HAP-1 (cell line): ENCODE measurements around the gene B4GALNT1.

Experiments used
- DNase-seq, 2 experiments: peaks; one replicate each; pipeline ENCODE4 v3.0.0-alpha.2; 2016 to 2020; ENCODE audit warnings: low spot score in 2 of 2
- H3K27me3 ChIP-seq: fragments of 250-450 bp; sonication (Bioruptor Pico); 2 replicates; pipeline ENCODE4 v1.5.1; 2020; ENCODE audit warnings: low read depth, mild to moderate bottlenecking, moderate library complexity
- H3K36me3 ChIP-seq: fragments of 250-450 bp; sonication (Bioruptor Pico); replicated peaks from 2 replicates; pipeline ENCODE4 v1.5.1; 2020; ENCODE audit warnings: mild to moderate bottlenecking
- H3K4me1 ChIP-seq: fragments of 250-450 bp; sonication (Bioruptor Pico); 2 replicates; pipeline ENCODE4 v1.5.1; 2020; ENCODE audit warnings: mild to moderate bottlenecking
- H3K4me3 ChIP-seq: fragments of 250-450 bp; sonication (Bioruptor Pico); 2 replicates; pipeline ENCODE4 v1.5.1; 2020; ENCODE audit warnings: mild to moderate bottlenecking, moderate library complexity
- H3K9me3 ChIP-seq: fragments of 250-450 bp; sonication (Bioruptor Pico); 2 replicates; pipeline ENCODE4 v1.5.1; 2020; ENCODE audit warnings: mild to moderate bottlenecking, moderate library complexity
- in situ Hi-C: fragments of 300-500 bp; cut with MboI; formaldehyde crosslinking; loops from 3 replicates; pipeline ENCODE4 v1.14.3; 2020; ENCODE audit warnings: low sequenced_read_pairs, inconsistent platforms, mixed read lengths

B4GALNT1 gene

GRCh38 chr12:57628280-57629191, 4.5 kb downstream of the B4GALNT1 start:
- Histone ChIP-seq H3K4me3 (no peak overlapping the region), H3K27me3 (no peaks in the 10 kb centered on the region), H3K4me1 (peaks cover 9% of the 10 kb centered on the region), H3K9me3 (no peaks in the 10 kb centered on the region), H3K36me3 (peaks cover 12% of the 10 kb centered on the region)
- in situ Hi-C loops: no loop called here
- no peak for DNase-seq

DNA sequence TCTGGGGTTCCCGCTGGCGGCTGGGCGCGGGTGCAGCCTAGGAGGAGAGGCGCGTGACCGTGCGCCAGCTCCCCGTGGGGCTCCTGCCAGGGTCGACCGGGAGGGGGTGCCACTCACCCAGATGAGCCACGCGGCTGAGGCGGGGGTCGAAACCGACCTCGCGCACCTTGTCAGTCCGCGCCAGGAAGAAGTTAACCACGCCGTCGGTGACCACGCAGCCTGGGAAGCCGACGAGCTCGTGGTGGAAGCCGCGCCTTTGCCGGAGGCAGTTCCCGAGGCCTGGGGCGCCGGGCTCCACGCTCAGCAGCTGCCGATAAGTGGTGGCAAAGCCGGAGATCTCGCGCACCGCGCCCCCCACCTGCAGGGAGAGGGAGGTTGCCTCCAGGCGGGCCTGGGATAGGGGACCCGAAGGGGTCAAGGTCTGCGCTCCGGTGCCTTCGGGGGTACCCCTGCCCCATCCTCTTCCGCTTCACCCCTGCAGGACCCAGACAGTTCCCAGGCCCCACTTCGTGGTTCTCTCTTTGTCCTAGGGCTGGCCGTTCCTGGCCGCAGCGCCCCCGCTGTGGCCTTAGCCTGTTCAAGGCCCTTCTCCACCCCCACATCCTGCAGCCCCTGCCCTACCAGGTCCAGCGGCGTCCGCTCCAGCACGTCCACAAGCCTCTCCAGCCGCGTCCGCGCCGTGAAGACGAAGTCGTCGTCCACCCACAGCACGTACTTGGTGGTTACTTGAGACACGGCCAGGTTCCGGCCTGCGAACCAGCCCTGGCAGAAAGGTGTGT, 5.3 kb downstream of the B4GALNT1 start:
- in situ Hi-C loops: no loop called here
- DNase-seq: no peak
- Histone ChIP-seq H3K27me3 (no peaks in the 10 kb centered on the region), H3K9me3 (no peaks in the 10 kb centered on the region), H3K4me3 (no peak overlapping the region), H3K4me1 (peaks cover 5% of the 10 kb centered on the region; the same call in 1 of the 2 replicates), H3K36me3 (peaks cover 12% of the 10 kb centered on the region)

DNA sequence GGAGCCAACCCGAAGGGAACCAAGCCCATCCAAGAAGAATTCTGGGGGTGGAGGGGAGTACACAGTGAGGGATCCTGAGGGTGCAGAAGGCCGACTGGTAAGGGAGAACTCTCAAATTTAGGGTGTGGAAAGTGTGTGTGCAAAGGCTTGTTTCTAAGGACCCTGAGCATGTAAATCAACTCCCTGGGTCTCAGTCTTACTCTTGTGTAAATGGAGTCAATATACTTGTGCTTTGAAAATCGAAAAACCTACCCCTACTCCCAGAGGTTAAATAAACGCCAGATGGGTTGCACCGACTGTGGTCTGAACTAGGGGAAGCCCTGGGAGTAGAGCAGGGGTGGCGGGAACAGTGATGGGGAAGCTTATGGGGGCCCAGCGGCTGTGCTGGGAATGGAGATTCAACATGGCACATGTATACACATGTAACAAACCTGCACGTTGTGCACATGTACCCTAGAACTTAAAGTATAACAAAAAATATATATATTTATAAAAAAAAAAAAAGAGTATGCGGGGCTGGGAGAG, 6.0 kb downstream of the B4GALNT1 start:
- in situ Hi-C loops: no loop called here
- Histone ChIP-seq H3K9me3 (no peaks in the 10 kb centered on the region), H3K4me1 (peaks cover 5% of the 10 kb centered on the region; the same call in 1 of the 2 replicates), H3K4me3 (no peak overlapping the region), H3K27me3 (no peaks in the 10 kb centered on the region), H3K36me3 (peaks cover 12% of the 10 kb centered on the region)
- no peak for DNase-seq

DNA sequence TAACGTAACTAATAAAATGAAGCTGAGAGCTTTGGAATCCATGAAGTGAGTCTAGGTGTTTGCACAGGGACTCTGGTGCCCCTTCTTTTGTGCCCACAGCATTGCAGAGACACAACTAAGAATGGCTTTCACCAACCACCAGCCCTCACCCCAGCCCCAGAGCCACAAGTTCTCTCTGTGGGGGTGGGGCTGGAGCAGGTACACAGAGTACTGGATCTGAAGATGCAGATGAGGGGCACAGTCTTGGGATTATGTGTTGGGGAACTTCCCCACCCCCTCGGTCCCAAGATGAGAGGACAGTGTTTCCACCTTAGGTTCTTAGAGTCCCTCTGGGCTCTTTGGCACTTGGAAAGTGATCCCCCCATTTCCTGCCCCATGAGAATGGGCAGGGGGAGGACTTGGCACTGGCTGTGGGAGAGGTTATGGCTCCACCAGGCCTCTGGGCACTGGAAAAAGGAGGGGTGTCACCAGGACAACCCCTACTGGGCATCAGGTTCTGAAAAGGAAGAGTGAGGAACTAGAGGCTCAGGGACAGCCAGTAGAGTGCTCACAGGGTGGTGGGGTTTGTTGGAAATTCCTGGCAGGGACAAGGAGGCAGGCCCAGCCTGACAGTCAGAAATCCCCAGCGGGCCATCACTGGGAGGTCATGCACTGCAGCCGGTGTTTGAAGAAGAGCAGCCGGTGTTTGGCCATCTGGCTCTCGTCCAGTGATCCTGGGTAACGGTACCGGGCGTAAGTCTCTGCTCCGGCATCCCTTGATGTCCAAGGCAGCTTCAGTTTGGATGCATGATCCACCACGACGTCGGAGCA, 6.7 kb downstream of the B4GALNT1 start:
- Histone ChIP-seq H3K27me3 (no peaks in the 10 kb centered on the region), H3K36me3 (peaks cover 12% of the 10 kb centered on the region), H3K4me3 (no peak overlapping the region), H3K4me1 (no peaks in the 10 kb centered on the region; the same call in 1 of the 2 replicates), H3K9me3 (no peaks in the 10 kb centered on the region)
- in situ Hi-C loops: no loop called here
- DNase-seq: no peak

- H3K4me3 ChIP-seq: no peak overlapping the region
- H3K27me3 ChIP-seq: no peaks in the 10 kb centered on the region
- DNase-seq: no peak
- H3K4me1 ChIP-seq: no peaks in the 10 kb centered on the region
- in situ Hi-C loops: no loop called here
- peaks cover 12% of the 10 kb centered on the region for H3K36me3 ChIP-seq
- H3K9me3 ChIP-seq: no peaks in the 10 kb centered on the region
These were observed 7.6 kb downstream of the B4GALNT1 start for GRCh38 chr12:57625261-57626032.

DNA sequence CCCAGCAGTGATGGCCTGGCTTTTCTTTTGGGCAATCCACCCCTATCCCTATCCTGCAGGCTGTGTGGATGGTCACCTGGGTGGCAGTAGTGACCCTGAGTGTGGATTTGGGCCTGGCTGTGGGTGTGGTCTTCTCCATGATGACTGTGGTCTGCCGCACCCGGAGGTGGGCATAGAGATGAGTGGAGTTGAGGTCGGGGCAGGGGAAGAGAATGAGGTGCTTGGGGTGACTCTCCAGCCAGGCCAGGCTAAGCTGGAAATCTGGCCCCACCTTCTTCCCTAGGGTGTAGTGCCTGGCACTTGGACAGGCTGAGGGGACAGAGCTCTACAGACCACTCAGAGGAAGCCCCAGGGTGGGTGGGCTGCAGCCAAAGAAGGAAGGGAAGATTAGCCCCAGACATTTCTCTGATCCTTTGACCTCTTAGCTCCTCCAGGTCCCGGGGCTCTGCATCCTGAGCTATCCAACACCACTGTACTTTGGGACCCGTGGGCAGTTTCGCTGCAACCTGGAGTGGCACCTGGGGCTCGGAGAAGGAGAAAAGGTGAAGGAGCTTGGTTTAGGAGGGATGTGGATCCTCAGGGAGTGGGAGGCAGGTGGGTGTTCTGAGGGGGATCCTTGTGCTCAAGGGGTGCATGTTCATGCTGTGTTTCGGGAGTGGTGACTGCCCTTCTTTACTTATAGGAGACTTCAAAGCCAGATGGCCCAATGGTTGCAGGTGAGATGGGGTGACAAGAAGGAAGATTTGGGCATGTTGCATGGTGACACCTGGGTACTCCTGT, 8.4 kb downstream of the B4GALNT1 start:
- Histone ChIP-seq H3K4me1 (no peaks in the 10 kb centered on the region), H3K36me3 (peaks cover 12% of the 10 kb centered on the region), H3K4me3 (no peak overlapping the region), H3K27me3 (no peaks in the 10 kb centered on the region), H3K9me3 (no peaks in the 10 kb centered on the region)
- no peak for DNase-seq
- in situ Hi-C loops: no loop called here

DNA sequence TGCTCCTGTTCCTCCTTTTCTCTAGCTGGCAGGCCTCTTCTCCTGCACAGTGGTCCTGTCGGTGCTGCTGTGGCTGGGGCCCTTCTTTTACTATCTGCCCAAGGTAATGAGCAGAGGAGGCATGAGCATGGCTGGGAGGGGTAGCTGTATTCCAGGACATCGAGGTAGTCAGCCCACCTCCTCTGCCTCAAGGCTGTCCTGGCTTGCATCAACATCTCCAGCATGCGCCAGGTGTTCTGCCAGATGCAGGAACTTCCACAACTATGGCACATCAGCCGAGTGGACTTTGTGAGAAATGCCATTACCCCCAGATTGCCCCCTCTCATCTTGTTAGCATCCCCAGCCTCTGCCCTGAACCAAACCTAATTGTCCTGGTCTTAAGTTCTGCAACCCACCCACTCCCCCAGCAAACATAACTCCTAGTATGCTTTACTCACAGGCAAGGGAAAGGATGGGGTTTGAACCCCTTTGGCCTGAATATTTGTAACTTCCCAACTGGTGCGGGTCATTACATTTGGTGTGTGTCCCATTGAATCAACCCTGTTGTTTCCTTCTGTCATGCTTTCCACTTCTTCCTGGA, 9.1 kb downstream of the B4GALNT1 start:
- H3K4me1 ChIP-seq: no peaks in the 10 kb centered on the region
- no peak for DNase-seq
- peaks cover 12% of the 10 kb centered on the region for H3K36me3 ChIP-seq
- in situ Hi-C loops: no loop called here
- H3K27me3 ChIP-seq: no peaks in the 10 kb centered on the region
- no peaks in the 10 kb centered on the region for H3K9me3 ChIP-seq
- H3K4me3 ChIP-seq: no peak overlapping the region

DNA sequence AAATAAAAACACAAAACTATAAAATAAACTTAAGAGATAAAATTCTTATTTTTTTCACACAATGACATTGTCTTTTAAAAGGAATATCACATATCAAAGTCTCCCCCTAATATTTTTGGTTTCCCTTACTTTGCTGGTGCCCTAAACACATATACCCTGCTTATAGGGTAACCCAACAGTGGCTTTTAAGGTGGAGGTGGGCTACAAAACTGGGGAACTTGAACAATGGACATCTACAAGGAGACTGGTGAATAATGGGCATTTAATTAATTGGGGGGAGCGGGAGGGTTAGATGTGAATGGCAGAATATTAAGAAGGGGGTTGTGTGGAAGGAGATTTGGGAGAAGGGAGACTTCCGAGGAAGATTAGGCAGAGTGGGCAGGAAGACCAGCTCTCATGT, 9.6 kb downstream of the B4GALNT1 start:
- DNase-seq: no peak
- Histone ChIP-seq H3K4me1 (no peaks in the 10 kb centered on the region), H3K27me3 (no peaks in the 10 kb centered on the region), H3K36me3 (peaks cover 9% of the 10 kb centered on the region), H3K4me3 (no peak overlapping the region), H3K9me3 (no peaks in the 10 kb centered on the region)
- in situ Hi-C loops: no loop called here

GRCh38 chr12:57622293-57623245, 10.4 kb downstream of the B4GALNT1 start:
- in situ Hi-C loops: no loop called here
- Histone ChIP-seq H3K9me3 (no peaks in the 10 kb centered on the region), H3K27me3 (no peaks in the 10 kb centered on the region), H3K4me1 (no peaks in the 10 kb centered on the region), H3K36me3 (peaks cover 3% of the 10 kb centered on the region; the same call in 1 of the 2 replicates), H3K4me3 (no peak overlapping the region)
- no peak for DNase-seq

- in situ Hi-C loops: no loop called here
These were observed 11.3 kb downstream of the B4GALNT1 start for GRCh38 chr12:57621497-57622292.

More at GRCh38 chr12:57621497-57622292, 11.3 kb downstream of the B4GALNT1 start:
- Histone ChIP-seq H3K4me3 (peak overlapping the region; percentile 12; the same call in 1 of the 2 replicates), H3K36me3 (peaks cover 2% of the 10 kb centered on the region; the same call in 1 of the 2 replicates), H3K4me1 (no peaks in the 10 kb centered on the region), H3K27me3 (no peaks in the 10 kb centered on the region), H3K9me3 (no peaks in the 10 kb centered on the region)
- peak in 1 of 2 experiments; percentile 85 for DNase-seq
